GM12892 (cell line): ENCODE data around the gene CBX4.

Experiments used
- POLR2A ChIP-seq: IDR thresholded peaks from 2 replicates; pipeline ENCODE4 v1.6.1; 2011; ENCODE audit warnings: low read depth, low read length, control low read depth
- POLR2AphosphoS5 ChIP-seq: IDR thresholded peaks from 2 replicates; pipeline ENCODE4 v1.6.1; 2011; ENCODE audit warnings: low read depth, low read length, control low read depth
- TAF1 ChIP-seq: IDR thresholded peaks from 2 replicates; pipeline ENCODE4 v1.6.1; 2011; ENCODE audit warnings: low read depth, mild to moderate bottlenecking, control low read depth, low read length, borderline replicate concordance

DNA sequence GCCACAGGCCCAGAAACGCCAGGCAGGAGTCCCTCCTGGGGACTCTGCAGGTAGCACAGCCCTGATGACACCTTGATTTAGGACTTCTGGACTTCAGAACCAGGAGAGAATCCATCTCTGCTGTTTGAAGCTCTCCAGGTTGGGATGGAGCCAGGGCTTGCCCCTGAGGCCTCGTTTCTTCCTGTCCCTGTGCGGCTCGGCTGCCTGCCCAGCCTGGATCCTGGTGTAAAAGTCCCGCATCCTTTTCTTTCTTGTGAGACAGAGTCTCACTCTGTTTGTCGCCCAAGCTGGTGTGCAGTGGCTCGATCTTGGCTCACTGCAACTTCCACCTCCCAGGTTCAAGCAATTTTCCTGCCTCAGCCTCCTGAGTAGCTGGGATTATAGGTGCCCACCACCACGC lies 17.9 kb upstream of the CBX4 start:
- TF ChIP-seq POLR2AphosphoS5 = no peak
- TF ChIP-seq POLR2A = no peak
- no peak for TF ChIP-seq TAF1
